ENCODE results near the gene GJC1.

The GJC1 gene

DNA sequence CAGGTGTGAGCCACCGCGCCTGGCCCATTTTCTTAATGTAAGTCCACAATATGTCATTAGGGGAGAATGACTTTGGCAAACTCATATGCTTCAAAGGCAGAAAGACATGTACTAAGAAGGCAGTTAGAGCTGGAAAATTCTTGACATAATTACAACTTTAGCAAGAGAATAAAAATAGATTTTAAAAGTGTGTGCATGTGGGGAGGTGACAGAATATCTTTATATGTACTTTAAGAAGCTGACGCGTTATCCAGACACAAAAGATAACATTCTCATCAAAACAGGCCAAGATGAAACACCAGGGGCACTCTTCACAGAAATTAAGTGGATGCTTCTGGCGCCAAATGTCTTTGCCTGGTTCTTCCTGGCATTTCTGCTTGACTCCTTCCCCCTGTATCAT lies 28.2 kb downstream of the GJC1 start:
- no peak for DNase-seq (ENCODE audit: low read depth, low spot score)

DNA sequence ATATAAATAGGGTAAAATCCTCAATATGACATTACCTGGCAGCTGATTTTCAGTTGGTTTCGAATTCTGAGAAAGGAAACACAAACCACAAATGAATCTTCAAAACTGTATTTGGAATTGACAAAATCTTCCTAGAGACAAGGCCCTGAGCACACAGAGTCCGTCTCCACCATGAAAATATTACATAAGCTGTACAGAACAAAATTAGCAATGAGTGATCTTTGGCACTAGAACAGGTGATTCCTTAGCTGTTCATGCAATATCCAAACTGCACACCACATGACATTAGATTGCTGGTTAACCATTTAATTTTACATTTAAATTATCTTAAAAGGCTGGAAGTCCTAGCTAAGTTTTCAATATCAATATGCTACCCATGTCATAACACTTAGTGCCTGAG lies 31.7 kb downstream of the GJC1 start:
- no peak for DNase-seq (ENCODE audit: low read depth, low spot score)

DNA sequence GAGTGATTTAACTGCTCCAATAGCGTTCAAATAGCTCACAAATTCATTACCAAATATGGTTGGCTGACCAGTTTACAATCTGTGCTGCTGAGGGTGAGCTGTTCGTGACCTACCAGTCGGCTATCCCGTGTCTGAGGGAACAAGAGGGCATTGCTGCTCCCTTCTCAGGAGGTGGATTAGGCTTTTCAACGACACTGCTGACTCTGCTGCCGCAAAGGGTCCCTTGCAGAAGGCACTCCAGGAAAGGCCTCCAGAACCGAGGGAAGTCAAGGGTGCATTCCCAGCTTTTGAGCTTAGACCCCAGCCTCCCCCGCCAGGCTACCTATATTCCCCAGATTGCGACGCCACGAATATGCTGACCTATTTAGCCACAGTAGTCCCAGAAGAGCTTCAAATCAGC lies 32.3 kb downstream of the GJC1 start:
- DNase-seq (ENCODE audit: low read depth, low spot score) = no peak

DNA sequence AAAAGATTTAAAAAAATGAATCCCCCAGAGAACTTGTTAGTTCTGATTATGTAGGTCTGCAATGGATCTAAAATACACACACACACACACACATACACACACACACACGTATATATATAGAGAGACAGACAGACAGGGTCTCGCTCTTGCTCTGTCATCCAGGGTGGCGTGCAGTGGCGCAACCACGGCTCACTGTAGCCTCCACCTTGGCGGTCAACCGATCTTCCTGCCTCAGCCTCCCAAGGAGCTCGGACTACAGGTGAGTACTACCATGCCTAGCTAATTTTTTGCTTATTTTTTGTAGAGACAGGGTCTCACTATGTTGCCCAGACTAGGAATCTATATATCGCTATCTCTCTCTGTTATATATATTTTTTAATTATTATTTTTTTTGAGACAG lies 33.4 kb downstream of the GJC1 start:
- no peak for DNase-seq (ENCODE audit: low read depth, low spot score)

DNA sequence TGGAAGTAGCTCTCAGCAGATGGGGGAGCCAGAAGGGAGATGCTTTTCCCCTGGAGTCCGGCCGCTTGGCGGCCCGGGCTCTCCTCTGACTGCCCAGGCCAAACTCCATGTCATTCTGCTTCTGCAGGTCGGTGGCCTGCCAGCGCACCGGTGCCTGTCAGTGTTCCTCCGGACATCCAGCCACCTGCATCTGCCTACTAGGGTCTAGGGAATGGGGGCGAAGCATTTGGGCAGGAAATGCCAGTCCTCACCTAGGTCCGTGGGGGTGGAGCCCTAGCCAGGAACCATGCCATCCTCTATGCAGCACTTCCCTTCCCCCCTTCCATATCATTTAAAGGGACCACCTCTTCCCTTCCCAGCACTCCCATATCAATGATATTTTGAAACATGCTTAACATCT lies 34.2 kb downstream of the GJC1 start:
- no peak for DNase-seq (ENCODE audit: low read depth, low spot score)

DNA sequence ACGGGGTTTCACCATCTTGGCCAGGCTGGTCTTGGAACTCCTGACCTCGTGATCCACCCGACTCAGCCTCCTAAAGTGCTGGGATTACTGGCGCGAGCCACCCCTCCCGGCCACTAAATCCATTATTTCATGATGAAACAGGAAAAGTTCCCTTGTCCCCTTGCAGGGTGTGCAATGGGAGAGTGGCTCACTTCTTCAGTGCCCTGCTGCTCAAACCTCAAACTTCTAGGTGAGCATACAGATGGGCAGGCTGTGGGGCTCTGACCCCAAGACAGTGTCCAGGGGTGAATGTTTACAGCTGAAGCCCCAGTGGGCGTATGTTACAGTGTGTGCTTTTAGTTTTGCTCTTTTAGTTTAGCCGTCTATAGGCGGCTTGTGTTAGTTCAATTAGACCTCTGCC lies 34.7 kb downstream of the GJC1 start:
- DNase-seq (ENCODE audit: low read depth, low spot score) = no peak

DNA sequence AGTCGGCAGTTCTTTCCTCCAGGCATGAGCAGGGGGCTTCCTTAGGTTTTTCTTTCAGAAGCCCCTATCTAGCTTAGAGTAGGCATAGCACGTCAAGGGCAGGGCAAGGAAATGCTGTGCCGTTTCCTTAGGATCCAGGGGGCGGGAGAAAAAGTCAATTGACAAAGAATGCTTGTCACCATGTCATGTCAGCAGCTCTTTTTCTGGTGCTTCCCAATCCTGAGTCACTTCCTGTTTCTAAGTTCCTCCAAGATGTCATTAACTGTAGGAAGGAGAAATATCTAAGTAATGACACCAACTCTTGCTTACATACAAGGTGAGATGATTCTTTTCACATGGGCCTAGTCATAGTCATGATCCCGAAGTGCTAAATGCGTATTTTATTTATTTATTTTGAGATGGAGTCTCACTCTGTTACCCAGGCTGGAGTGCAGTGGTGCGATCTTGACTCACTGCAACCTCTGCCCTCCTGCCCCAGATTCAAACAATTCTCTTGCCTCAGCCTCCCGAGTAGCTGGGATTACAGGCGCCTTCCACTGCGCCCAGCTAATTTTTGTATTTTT lies 35.2 kb downstream of the GJC1 start:
- no peak for DNase-seq (ENCODE audit: low read depth, low spot score)

DNA sequence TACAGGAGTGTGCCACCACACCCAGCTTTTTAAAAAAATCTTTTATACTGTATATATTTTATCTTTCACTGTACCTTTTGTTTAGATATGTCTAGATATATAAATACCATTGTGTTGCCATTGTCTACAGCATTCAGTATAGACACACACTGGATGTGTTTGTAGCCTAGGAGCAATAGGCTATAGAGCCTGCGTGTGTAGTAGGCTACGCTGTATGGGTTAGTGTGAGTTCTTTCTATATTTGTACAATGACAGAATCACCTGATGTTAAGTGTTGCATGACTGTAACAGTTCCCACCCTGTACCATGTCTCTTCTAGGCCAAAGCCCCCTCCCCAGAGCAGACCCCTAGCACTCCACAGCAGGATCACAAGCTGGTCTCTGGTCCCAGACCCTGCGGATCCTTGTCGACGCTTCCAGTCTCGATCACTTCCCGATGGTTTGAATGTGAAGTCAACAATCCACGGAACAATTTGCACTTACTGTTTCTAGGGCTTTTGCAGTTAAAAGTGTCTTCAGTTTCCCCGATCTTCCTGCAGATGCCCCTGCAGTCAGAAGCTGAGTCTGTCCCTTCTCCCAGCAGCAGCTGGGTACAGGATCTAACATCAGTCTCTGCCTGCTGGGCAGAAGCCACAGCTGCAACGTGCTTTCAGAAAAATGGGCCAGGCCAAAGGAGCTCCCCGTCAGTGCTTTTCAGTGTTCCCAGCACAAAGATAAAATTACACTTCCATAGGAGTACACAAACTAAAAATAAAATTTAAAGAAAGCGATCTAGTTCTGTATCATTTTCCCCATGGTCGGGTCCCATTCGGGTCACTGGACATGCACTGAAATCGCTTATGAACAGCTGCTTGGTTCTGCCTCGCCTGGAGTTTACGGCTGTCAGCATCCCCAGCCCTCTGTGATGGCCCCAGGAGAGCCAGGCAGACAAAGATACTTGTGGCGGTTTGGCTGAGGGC lies 35.9 kb downstream of the GJC1 start:
- no peak for DNase-seq (ENCODE audit: low read depth, low spot score)

DNA sequence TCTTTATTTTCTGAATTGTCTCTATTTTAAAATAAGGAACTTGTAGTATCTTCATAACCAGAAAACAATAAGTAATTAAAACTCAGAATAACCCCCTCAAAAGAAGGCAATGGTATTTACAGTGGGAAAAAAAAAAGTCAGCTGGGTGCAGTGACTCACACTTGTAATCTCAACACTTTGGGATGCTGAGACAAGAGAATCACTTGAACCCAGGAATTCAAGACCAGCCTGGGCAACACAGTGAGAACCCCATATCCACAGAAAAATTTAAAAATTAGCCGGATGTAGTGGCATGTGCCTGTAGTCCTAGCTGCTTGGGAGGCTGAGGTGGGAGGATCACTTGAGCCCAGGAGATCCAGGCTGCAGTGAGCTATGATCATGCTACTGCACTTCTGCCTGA lies 37.8 kb downstream of the GJC1 start:
- no peak for DNase-seq (ENCODE audit: low read depth, low spot score)

DNA sequence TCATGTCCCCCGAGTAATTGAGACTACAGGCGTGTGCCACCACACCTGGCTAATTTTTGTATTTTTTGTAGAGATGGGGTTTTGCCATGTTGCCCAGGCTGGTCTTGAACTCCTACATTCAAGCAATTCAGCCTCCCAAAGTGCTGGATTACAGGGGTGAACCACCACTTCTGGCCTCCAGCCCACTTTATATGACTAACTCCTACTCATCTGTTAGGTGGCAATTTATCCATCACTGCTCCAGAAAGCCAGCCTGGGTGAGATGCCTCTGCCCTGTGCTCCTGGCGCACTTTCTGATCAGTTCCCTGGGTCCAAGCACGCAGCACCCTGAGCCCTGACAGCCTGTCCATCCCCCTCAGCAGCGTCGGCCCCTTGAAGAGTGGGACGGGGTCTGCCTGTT lies 41.9 kb downstream of the GJC1 start:
- DNase-seq (ENCODE audit: low read depth, low spot score) = no peak

DNA sequence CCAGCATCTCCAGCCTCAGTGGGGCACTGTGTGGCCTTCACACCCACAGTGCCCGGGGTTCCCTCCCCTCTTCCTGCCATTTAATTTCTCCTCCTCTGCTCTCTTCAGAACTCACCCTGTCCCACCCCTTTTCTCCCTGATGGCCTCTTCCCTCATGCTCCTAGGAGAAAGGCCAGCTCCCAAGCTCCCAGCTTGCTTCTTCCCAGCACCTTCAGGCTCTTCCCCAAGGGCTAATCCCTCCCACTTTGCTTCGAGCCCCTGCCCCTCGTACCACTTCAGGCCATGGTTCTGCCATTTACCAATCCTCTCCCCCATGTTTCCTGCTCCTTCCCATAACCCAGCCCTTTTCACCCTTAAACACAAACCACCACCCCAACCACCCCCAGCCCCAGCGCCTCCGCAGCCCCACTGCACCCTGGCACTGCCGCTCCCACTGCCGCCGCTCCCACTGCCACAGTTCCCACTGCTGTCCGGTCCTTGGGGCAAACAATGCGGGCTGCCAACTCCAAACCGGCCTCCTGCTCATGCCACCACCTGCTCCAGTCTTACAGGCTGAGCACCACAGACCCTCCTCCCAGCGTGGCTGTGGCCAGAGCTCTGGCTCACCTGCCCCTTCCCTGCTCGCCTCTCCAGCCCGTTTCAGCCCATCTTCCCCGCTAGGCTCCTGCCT lies 42.7 kb downstream of the GJC1 start:
- no peak for DNase-seq (ENCODE audit: low read depth, low spot score)

DNA sequence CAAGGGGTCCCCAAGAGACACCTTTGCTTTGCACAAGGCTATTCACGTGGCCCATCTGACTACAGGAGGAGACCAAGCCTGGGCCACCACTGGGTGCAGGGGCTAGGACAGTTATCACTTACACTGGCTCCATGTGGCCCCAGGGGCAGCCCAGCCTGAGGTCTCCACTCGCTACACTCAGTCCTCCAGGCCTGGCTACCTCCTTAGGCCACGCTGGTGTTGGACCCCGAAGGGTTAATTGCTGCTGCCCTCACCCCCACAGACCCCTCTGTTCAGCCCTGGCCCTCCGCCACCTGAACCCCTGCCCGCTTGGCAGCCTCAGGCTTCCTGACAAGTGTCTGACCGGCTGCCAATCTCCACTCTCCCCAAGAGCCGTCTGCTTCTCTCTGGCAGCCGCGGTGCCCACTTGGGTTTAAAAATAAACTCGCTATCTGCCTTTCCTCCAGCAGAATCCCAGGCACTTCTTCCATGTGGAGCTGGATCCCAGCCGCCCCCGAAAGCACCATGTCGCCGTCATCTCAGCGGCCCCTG lies 43.5 kb downstream of the GJC1 start:
- DNase-seq (ENCODE audit: low read depth, low spot score) = no peak

DNA sequence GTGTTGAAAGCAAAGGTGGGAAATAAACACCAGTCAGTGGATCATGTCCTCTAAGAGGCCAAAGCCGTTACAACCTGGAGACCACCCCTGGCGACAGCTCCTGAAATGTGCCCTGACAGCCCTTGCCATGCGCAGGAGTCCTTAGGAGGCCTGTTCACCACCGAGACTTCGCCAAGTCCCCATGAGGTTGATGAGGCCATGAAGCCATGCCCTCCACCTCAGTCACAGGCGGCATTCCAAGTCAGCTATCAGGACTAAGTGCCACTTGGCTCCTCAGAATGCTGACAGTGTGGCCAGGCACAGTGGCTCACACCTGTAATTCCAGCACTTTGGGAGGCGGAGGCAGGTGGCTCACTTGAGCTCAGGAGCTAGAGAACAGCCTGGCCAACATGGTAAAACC lies 44.2 kb downstream of the GJC1 start:
- no peak for DNase-seq (ENCODE audit: low read depth, low spot score)

DNA sequence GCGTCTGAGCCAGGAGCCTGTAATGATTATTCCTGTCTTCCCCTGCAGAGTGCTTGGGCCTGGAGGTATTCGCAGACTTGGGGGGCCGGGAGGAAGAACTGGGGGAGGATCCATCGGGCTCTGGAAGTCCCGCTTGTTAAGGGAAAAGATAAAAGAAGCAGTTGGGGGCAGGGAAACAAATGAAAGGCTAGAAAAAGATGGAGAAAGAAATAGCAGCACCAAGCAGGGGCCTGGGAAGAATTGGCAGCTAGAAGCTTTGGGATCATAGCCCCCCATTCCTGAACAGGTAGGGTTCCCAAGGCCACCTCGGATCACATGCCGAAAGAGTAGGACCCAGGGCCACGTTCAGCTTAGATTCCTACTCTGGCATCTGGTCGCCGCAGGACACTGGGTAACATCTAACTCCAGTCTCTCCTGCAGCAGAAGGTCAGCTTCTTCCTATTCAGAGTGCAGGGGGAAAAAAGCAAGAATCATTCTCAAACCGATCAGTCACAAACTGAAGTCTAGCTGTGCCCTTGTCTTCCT lies 47.7 kb downstream of the GJC1 start:
- DNase-seq (ENCODE audit: low read depth, low spot score) = no peak

DNA sequence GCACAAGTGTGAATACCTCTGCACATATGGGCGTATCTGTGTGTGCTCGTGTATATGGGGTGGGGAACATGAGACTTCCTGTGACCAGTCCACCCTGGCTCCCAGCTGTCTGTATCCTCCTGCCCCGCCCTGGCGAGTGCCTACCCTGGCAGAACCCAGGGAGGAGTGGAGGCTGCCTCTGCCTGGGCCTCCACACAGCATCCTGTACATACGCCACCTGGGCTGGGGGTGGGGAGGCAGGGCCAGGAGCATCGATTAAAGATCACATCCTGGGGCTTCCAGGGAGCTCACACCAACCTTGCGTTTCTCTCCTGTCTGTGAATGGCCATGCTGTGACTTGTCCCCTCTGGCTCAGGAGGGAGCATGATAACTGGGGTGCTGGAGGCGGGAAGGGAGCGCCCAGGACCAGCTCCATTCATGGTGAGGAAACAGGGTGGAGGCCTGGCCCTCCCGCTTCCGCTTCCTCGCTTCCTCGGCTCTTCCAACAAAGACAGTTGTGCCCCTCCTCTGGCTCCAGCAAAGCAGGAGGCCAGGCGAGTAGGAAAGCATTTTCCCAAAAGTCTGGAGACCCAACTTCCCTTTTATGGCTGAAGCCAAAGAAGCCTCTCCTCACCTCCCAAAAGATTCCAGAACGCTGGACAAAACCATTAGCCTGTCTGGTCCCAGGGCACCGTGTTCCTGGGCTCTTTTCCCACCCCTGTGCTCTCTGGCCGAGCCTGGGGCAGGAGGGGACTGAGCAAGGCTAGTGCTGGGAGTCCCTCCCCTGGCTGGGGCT lies 48.3 kb downstream of the GJC1 start:
- no peak for DNase-seq (ENCODE audit: low read depth, low spot score)

DNA sequence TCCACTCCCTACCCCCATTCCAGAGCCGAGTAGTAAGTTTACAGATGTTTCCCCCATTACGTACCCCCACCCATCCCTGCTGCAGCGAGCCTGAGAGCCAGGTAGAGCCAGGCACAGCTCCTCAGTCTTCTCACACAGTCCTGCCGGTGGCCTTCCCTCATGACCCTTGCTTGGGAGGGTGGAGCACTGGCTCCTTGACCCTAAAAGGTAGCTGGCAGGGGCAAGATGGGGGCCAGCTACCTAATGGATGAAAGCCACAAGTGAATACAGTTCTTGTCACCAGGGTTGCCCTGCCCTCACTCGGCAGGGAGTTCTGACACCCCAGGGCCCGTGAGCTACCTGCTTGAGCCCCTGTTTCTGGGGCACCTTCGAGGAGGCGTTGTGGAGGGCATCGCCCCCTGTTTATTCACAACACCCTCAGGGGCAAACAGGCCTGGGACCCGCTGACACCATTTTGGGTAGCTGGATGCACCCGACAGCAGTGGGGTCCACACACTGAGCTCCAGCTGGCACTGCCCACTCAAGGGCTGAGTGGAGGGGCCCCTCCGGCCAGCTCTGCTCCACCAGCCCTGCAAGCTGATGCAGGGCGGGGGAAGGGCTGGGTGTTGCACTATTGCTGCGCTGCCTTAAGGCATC lies 49.1 kb downstream of the GJC1 start:
- no peak for DNase-seq (ENCODE audit: low read depth, low spot score)

DNA sequence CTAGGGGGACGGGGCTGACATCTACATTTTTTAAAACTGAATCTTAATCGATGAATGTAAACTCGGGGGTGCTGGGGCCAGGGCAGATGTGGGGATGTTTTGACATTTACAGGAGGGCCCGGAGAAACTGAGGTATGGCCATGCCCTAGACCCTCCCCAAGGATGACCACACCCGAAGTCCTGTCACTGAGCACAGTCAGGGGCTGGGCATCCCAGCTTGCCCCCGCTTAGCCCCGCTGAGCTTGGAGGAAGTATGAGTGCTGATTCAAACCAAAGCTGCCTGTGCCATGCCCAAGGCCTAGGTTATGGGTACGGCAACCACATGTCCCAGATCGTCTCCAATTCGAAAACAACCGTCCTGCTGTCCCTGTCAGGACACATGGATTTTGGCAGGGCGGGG lies 49.9 kb downstream of the GJC1 start:
- DNase-seq (ENCODE audit: low read depth, low spot score) = no peak

DNA sequence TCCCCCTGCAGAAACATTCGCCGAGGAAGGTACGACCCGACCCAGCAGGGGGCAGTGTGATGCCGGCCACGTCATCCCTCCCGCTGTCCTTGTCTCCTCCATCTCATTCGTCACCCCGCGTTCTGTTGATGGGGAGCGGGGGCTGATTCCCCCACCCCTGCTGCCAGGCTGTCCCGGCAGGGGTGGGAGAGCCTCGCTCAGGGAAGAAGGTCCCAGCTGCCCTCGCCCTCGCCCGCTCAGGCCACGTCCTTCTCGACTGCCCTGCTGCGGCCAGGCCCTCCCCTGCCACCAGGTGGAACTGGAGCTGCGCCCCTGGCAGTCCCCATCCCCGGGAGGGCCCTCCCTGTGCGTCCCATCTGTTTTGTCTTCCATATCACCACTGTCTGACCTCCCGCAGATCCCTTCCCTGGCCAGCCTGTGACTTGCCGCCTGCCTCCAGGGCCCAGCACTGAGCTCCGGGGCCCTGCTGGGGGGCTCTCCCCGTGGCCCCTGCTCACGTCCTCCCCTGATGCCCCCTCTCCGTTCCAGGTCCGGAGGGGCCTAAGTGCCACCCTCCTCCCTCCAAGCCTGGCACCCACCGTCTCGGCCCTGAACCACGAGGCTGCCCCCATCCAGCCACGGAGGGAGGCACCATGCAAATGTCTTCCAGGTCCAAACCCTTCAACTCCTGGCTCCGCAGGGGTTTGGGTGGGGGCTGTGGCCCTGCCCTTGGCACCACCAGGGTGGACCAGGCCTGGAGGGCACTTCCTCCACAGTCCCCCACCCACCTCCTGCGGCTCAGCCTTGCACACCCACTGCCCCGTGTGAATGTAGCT lies 50.7 kb downstream of the GJC1 start:
- no peak for DNase-seq (ENCODE audit: low read depth, low spot score)

DNA sequence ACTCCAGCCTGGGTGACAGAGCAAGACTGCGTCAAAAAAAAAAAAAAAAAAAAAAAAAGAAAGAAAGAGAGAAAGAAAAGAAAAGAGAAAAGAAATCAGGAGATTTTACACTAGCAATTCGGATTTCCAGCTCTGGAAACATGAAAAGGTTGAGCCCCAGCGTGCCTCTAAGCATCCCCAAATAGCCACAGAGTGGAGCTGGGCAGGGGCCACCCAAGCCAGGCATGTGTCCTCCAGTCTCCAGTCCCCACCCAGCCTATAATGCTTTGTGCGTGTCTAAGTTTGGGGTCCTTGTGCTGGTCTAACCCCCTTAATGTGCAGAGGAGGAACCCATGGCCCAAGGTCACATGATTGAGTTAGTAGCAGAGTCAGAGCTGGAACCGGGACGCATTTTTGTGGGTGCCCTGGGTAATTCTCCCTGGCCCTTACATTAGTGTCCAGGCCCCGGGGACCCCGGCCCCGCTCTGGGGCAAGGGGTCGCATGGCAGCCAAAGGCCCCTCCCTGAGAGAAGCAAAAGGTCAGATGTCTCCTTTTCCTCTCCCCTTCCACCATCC lies 51.4 kb downstream of the GJC1 start:
- DNase-seq (ENCODE audit: low read depth, low spot score) = no peak
